Activated CD8-positive, alpha-beta T cell treated with anti-CD3 and anti-CD28 coated beads for 36 hours (primary cell): ENCODE data around the gene LRIG1. TPM values are rescaled to one million over a fixed set of nuclear protein-coding genes. Genes with fewer than 3 reads are reported as not detected.

Experiments used
- ATAC-seq: fragments of 200-7000 bp; cut with Tn5 transposase; one replicate; pipeline ENCODE4 v1.10.0; 2021; ENCODE audit warnings: mild to moderate bottlenecking, moderate library complexity
- CTCF ChIA-PET: fragments of 350-600 bp; sonication (Branson Sonifier 250); formaldehyde crosslinking; loops from one replicate; lab custom pipeline; 2021; ENCODE audit warnings: antibody characterized with exemption; lab: Charles Lee
- POLR2A ChIA-PET: fragments of 350-600 bp; sonication (Branson Sonifier 250); formaldehyde crosslinking; loops from one replicate; lab custom pipeline; 2021; ENCODE audit warnings: antibody characterized with exemption; lab: Charles Lee
- DNase-seq: peaks from one replicate; pipeline ENCODE4 v3.0.0-alpha.2; 2020
- H3K27ac Mint-ChIP-seq: one replicate; pipeline ENCODE4 v1.8.0; 2021; ENCODE audit warnings: mild to moderate bottlenecking, mixed read lengths
- H3K27me3 Mint-ChIP-seq: one replicate; pipeline ENCODE4 v1.8.0; 2021; ENCODE audit warnings: mixed read lengths
- H3K36me3 Mint-ChIP-seq: one replicate; pipeline ENCODE4 v1.8.0; 2021; ENCODE audit warnings: low read depth, mixed read lengths
- H3K4me1 Mint-ChIP-seq: one replicate; pipeline ENCODE4 v1.8.0; 2021; ENCODE audit warnings: low read depth, mixed read lengths
- H3K4me3 Mint-ChIP-seq: one replicate; pipeline ENCODE4 v1.8.0; 2021; ENCODE audit warnings: mild to moderate bottlenecking, moderate library complexity, mixed read lengths
- H3K9me3 Mint-ChIP-seq: one replicate; pipeline ENCODE4 v1.8.0; 2021; ENCODE audit warnings: mixed read lengths
- intact Hi-C: fragments of 100-400 bp; cut with micrococcal nuclease; formaldehyde crosslinking; loops from one replicate; pipeline ENCODE4 v1.10.0; 2022
- total RNA-seq, 2 experiments: library from RNA; stranded (reverse); gene quantifications; one replicate each; pipeline ENCODE4 v1.2.3, GENCODE V29; 2021
- TF ChIP-seq, protein P1 (sequence below): fragments of 200-600 bp; IDR thresholded peaks from one replicate; pipeline ENCODE4 v1.8.0; 2022; ENCODE audit warnings: antibody characterized with exemption, mild to moderate bottlenecking

The LRIG1 gene
- total RNA-seq, 2 experiments from 2014 or later, result 12.7 to 13.0 TPM

DNA sequence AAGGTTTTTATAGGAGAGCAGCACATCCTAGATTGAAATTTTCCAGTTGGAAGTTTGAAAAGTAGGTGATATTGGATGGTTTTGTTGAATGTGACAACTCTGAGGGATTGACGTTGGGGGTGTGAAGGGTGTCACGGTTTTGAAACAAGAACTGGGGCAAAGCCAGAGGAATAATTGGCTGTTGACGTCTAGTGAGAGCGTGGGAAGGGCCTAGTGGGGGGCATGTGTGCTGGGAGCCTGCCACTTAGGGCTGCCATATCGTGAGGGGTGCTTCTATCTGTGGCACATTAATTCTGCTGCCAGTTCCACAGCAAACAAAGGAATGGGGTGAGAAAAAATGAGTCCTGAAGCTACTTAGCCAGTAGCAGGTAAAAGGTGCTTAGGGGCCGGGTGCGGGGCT lies 129.4 kb downstream of the LRIG1 start:
- Mint-ChIP-seq H3K9me3 (no peaks in the 10 kb centered on the region), H3K27ac (no peak overlapping the region), H3K4me1 (no peaks in the 10 kb centered on the region), H3K4me3 (no peak overlapping the region), H3K36me3 (peaks cover 27% of the 10 kb centered on the region), H3K27me3 (no peaks in the 10 kb centered on the region)
- TF ChIP-seq, protein P1, sequence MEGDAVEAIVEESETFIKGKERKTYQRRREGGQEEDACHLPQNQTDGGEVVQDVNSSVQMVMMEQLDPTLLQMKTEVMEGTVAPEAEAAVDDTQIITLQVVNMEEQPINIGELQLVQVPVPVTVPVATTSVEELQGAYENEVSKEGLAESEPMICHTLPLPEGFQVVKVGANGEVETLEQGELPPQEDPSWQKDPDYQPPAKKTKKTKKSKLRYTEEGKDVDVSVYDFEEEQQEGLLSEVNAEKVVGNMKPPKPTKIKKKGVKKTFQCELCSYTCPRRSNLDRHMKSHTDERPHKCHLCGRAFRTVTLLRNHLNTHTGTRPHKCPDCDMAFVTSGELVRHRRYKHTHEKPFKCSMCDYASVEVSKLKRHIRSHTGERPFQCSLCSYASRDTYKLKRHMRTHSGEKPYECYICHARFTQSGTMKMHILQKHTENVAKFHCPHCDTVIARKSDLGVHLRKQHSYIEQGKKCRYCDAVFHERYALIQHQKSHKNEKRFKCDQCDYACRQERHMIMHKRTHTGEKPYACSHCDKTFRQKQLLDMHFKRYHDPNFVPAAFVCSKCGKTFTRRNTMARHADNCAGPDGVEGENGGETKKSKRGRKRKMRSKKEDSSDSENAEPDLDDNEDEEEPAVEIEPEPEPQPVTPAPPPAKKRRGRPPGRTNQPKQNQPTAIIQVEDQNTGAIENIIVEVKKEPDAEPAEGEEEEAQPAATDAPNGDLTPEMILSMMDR, result no peak
- intact Hi-C loops, result loop anchor here (5.0 kb wide), 1 partner anchor 94 kb away; no protein-coding TSS in a partner anchor
- DNase-seq, result no peak
- ChIA-PET CTCF (interaction anchor here (1.5 kb wide), 1 partner anchor 15 kb away, joined by 3 read pairs; no protein-coding TSS in a partner anchor), POLR2A (interaction anchor here (0.6 kb wide), 1 partner anchor 36 kb away, joined by 3 read pairs; no protein-coding TSS in a partner anchor)
- ATAC-seq, result no peak

GRCh38 chr3:66370179-66370578 lies 130.6 kb downstream of the LRIG1 start:
- H3K27me3 Mint-ChIP-seq, result no peaks in the 10 kb centered on the region
- no peaks in the 10 kb centered on the region for H3K4me1 Mint-ChIP-seq
- no peaks in the 10 kb centered on the region for H3K9me3 Mint-ChIP-seq
- H3K27ac Mint-ChIP-seq, result no peak overlapping the region
- ATAC-seq (no peak), DNase-seq (no peak)
- POLR2A ChIA-PET, result no interaction called here
- no peak overlapping the region for H3K4me3 Mint-ChIP-seq
- intact Hi-C loops, result loop anchor here (5.0 kb wide), 1 partner anchor 93 kb away; no protein-coding TSS in a partner anchor
- peaks cover 18% of the 10 kb centered on the region for H3K36me3 Mint-ChIP-seq
- TF ChIP-seq, protein P1, result no peak
- CTCF ChIA-PET, result interaction anchor here (1.3 to 1.5 kb wide), 2 partner anchors 8 to 14 kb away, joined by 3 to 5 read pairs; no protein-coding TSS in a partner anchor

DNA sequence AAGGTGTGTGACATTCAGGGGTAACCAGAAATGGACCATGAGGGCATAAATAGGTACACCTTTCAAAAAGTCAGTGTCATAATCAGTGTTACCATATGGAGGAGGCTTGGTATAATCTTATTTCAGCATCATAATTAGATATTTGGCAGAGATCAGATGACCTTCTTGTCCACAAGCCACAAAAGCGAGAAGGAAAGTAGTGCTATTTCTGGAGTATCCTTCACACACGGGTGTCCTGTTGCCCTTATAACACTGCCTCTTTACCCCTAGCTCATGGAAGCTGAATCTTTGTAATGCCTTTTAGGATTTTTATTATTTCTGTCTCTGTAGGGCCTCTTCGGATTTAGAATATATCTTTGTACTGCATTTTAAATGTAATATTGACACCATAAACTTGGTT lies 132.8 kb downstream of the LRIG1 start:
- DNase-seq (no peak), ATAC-seq (no peak)
- intact Hi-C loops, result no loop called here
- TF ChIP-seq, protein P1, result no peak
- Mint-ChIP-seq H3K36me3 (peaks cover 7% of the 10 kb centered on the region), H3K27me3 (no peaks in the 10 kb centered on the region), H3K9me3 (no peaks in the 10 kb centered on the region), H3K27ac (no peak overlapping the region), H3K4me3 (no peak overlapping the region), H3K4me1 (no peaks in the 10 kb centered on the region)
- ChIA-PET CTCF (interaction anchor here (2.0 kb wide), 1 partner anchor 9 kb away, joined by 8 read pairs; no protein-coding TSS in a partner anchor), POLR2A (no interaction called here)

DNA sequence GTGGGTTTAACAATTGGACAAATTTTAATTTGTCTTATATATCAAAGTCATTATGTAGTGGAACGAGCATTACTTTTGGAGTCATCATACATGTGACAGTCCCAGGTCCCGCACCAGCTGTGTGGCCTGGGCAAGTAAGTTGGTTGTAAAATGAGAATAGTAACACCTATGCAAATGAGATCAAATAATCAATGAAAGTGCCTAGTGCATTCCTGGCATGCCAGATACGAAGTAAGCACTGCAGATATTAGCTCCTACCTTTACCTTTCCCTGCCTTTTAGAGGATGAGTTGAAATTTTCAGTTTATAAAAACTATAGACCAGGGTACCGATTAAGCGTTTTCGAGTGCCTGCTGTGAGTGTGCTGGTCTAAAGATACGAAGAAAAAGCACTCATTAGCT lies 134.1 kb downstream of the LRIG1 start:
- Mint-ChIP-seq H3K36me3 (peaks cover 11% of the 10 kb centered on the region), H3K9me3 (no peaks in the 10 kb centered on the region), H3K4me1 (no peaks in the 10 kb centered on the region), H3K4me3 (no peak overlapping the region), H3K27ac (no peak overlapping the region), H3K27me3 (no peaks in the 10 kb centered on the region)
- CTCF ChIA-PET, result interaction anchor here (2.0 kb wide), 1 partner anchor 11 kb away, joined by 8 read pairs; no protein-coding TSS in a partner anchor
- POLR2A ChIA-PET, result no interaction called here
- DNase-seq (no peak), ATAC-seq (no peak)
- TF ChIP-seq, protein P1, result no peak
- intact Hi-C loops, result no loop called here

GRCh38 chr3:66365080-66365479 lies 135.7 kb downstream of the LRIG1 start:
- Mint-ChIP-seq H3K27me3 (no peaks in the 10 kb centered on the region), H3K4me1 (no peaks in the 10 kb centered on the region), H3K36me3 (peaks cover 8% of the 10 kb centered on the region), H3K4me3 (no peak overlapping the region), H3K9me3 (no peaks in the 10 kb centered on the region), H3K27ac (no peak overlapping the region)
- intact Hi-C loops, result no loop called here
- POLR2A ChIA-PET, result no interaction called here
- ATAC-seq (no peak), DNase-seq (no peak)
- TF ChIP-seq, protein P1, result no peak
- CTCF ChIA-PET, result no interaction called here
